AG04450 (cell line): Measurements from ENCODE around the gene LDB3. TPM values are rescaled to one million over a fixed set of nuclear protein-coding genes. Genes with fewer than 3 reads are reported as not detected.

Source experiments
- CTCF ChIA-PET: fragments of 300-600, 350-600 bp; formaldehyde crosslinking; extraction: SDS; loops from one replicate; lab custom pipeline; 2022; ENCODE audit warnings: antibody characterized with exemption, inconsistent platforms; lab: Charles Lee
- POLR2A ChIA-PET: fragments of 350-600 bp; formaldehyde crosslinking; extraction: SDS; loops from one replicate; lab custom pipeline; 2021; ENCODE audit warnings: antibody characterized with exemption, inconsistent platforms; lab: Yijun Ruan, JAX
- DNase-seq: peaks from one replicate; pipeline ENCODE4 v3.0.0-alpha.2; 2011; ENCODE audit warnings: low read depth, low spot score
- H3K27ac ChIP-seq: one replicate; pipeline ENCODE4 v1.5.1; 2012; ENCODE audit warnings: low read depth, low read length, control low read depth
- H3K27me3 ChIP-seq: one replicate; pipeline ENCODE4 v1.6.0; 2012; ENCODE audit warnings: low read length; ENCODE audit not compliant: control insufficient read depth, insufficient read depth
- H3K4me3 ChIP-seq: 2 replicates; pipeline ENCODE4 v1.5.1; 2011; ENCODE audit warnings: mild to moderate bottlenecking, low read depth, low read length, control low read depth
- H3K9me3 ChIP-seq: 2 replicates; pipeline ENCODE4 v1.5.1; 2012; ENCODE audit warnings: low read length; ENCODE audit not compliant: control insufficient read depth, insufficient read depth
- CTCF ChIP-seq: IDR thresholded peaks from 2 replicates; pipeline ENCODE4 v1.5.1; 2011; ENCODE audit warnings: low read depth, low read length, control low read depth, inconsistent platforms
- polyA plus RNA-seq: library from polyadenylated mRNA; depleted of rRNA; stranded (reverse); fragments of >200 nt; gene quantifications from 2 replicates; pipeline ENCODE4 v1.2.3, GENCODE V29; 2011

Gene LDB3
- polyA plus RNA-seq, 1 experiment: 0.46 TPM

DNA sequence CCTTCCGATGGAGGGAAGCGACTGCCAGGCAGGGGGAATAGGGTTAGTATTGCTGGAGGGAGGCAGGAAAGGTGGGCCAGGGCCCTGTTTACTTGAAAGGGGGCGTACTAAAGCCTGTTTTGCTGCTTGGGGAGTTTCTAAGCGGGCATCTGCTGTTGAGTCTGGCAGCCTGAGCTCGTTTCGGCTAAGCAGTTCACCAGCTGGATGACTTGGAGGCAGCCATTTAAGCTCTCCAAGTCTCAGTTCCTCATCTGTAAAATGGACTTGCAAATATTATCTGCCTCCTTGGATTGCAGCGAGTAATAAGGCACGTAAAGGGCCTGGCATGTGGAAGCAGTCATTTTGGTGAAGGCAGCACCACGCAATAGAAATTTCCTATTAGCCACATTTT lies 44.0 kb downstream of the LDB3 start:
- ChIA-PET POLR2A (interaction anchor here (0.8 to 1.9 kb wide), 6 partner anchors 11 to 139 kb away, joined by 3 to 8 read pairs (median 3); partner anchors contain the start of gene BMPR1A), CTCF (interaction anchor here (1.3 to 1.9 kb wide), 4 partner anchors 19 to 188 kb away, joined by 3 to 8 read pairs (median 5); no protein-coding TSS in a partner anchor)
- peak overlapping the region; percentile 87 for H3K27ac ChIP-seq
- no peak for DNase-seq
- no peaks in the 10 kb centered on the region for H3K27me3 ChIP-seq
- H3K4me3 ChIP-seq: peak overlapping the region; percentile 59
- H3K9me3 ChIP-seq: peaks cover 4% of the 10 kb centered on the region; the same call in 1 of the 2 replicates
- no peak for TF ChIP-seq CTCF

GRCh38 chr10:86715156-86715795 lies 47.0 kb downstream of the LDB3 start:
- Histone ChIP-seq H3K27me3 (no peaks in the 10 kb centered on the region), H3K4me3 (no peak overlapping the region), H3K27ac (no peak overlapping the region), H3K9me3 (peaks cover 4% of the 10 kb centered on the region; the same call in 1 of the 2 replicates)
- POLR2A ChIA-PET: interaction anchor here (1.2 kb wide), 1 partner anchor 40 kb away, joined by 3 read pairs; the partner anchor contains the start of gene BMPR1A
- no peak for TF ChIP-seq CTCF
- no peak for DNase-seq
- CTCF ChIA-PET: interaction anchor here (0.9 to 2.1 kb wide), 2 partner anchors 22 to 224 kb away, joined by 3 to 16 read pairs; no protein-coding TSS in a partner anchor

GRCh38 chr10:86715836-86716235 lies 47.5 kb downstream of the LDB3 start:
- no peaks in the 10 kb centered on the region for H3K27me3 ChIP-seq
- no peaks in the 10 kb centered on the region; the same call in 1 of the 2 replicates for H3K9me3 ChIP-seq
- no peak overlapping the region for H3K4me3 ChIP-seq
- ChIA-PET POLR2A (interaction anchor here (1.2 kb wide), 1 partner anchor 40 kb away, joined by 3 read pairs; the partner anchor contains the start of gene BMPR1A), CTCF (interaction anchor here (0.9 to 2.1 kb wide), 2 partner anchors 22 to 223 kb away, joined by 3 to 16 read pairs; no protein-coding TSS in a partner anchor)
- no peak for TF ChIP-seq CTCF
- no peak overlapping the region for H3K27ac ChIP-seq
- DNase-seq: no peak

DNA sequence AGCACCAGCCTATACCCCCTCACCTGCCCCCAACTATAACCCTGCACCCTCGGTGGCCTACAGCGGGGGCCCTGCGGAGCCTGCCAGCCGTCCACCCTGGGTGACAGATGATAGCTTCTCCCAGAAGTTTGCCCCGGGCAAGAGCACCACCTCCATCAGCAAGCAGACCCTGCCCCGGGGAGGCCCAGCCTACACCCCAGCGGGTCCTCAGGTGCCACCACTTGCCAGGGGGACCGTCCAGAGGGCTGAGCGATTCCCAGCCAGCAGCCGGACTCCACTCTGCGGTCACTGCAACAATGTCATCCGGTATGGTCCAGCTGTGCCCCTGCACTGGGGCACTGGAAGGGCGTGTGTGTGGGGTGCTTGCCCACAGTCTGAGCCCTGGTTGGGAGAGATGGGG lies 48.2 kb downstream of the LDB3 start:
- H3K4me3 ChIP-seq: no peak overlapping the region
- H3K9me3 ChIP-seq: no peaks in the 10 kb centered on the region; the same call in 1 of the 2 replicates
- DNase-seq: no peak
- no peak overlapping the region for H3K27ac ChIP-seq
- no peak for TF ChIP-seq CTCF
- no peaks in the 10 kb centered on the region for H3K27me3 ChIP-seq
- POLR2A ChIA-PET: no interaction called here
- CTCF ChIA-PET: interaction anchor here (0.6 to 2.1 kb wide), 2 partner anchors 76 to 223 kb away, joined by 6 to 16 read pairs; no protein-coding TSS in a partner anchor

GRCh38 chr10:86718556-86718955 lies 50.2 kb downstream of the LDB3 start:
- no peak for DNase-seq
- no peak overlapping the region for H3K27ac ChIP-seq
- no peak for TF ChIP-seq CTCF
- POLR2A ChIA-PET: no interaction called here
- H3K27me3 ChIP-seq: no peaks in the 10 kb centered on the region
- CTCF ChIA-PET: interaction anchor here (0.6 kb wide), 1 partner anchor 23 kb away, joined by 3 read pairs; no protein-coding TSS in a partner anchor
- no peaks in the 10 kb centered on the region; the same call in 1 of the 2 replicates for H3K9me3 ChIP-seq
- H3K4me3 ChIP-seq: no peak overlapping the region
